Endometrial microvascular endothelial cells (primary cell): ENCODE results near the gene TNNI3K. TPM values are rescaled to one million over a fixed set of nuclear protein-coding genes. Genes with fewer than 3 reads are reported as not detected.

Experiments used
- in situ Hi-C: cut with HindIII; loops from 2 replicates; pipeline ENCODE4 v1.10.0; 2017; ENCODE audit warnings: low sequenced_read_pairs, low pct_unique_long_range_greater_than_20kb; ENCODE audit errors: inconsistent ontology term
- total RNA-seq: library from RNA; depleted of rRNA; stranded (reverse); fragments of >200 nt; gene quantifications from one replicate; pipeline ENCODE4 v1.2.3, GENCODE V29; 2015; ENCODE audit errors: inconsistent ontology term

The TNNI3K gene
- total RNA-seq, 1 donor from 2014 or later, result not detected

- in situ Hi-C loops, result no loop called here
Observed at GRCh38 chr1:74468982-74469603, 233.9 kb downstream of the TNNI3K start.

- in situ Hi-C loops, result no loop called here
Observed at GRCh38 chr1:74470251-74470650, 235.1 kb downstream of the TNNI3K start.

GRCh38 chr1:74470936-74471335, 235.7 kb downstream of the TNNI3K start:
- in situ Hi-C loops, result no loop called here

GRCh38 chr1:74471470-74471869, 236.3 kb downstream of the TNNI3K start:
- in situ Hi-C loops, result no loop called here

GRCh38 chr1:74474585-74474984, 239.4 kb downstream of the TNNI3K start:
- in situ Hi-C loops, result no loop called here

GRCh38 chr1:74478979-74479378, 243.8 kb downstream of the TNNI3K start:
- in situ Hi-C loops, result no loop called here

GRCh38 chr1:74480068-74480467, 244.9 kb downstream of the TNNI3K start:
- in situ Hi-C loops, result no loop called here

GRCh38 chr1:74481607-74482006, 246.4 kb downstream of the TNNI3K start:
- in situ Hi-C loops, result no loop called here

- in situ Hi-C loops, result no loop called here
Observed at GRCh38 chr1:74485622-74486021, 250.4 kb downstream of the TNNI3K start.

GRCh38 chr1:74486036-74486435, 250.8 kb downstream of the TNNI3K start:
- in situ Hi-C loops, result no loop called here

GRCh38 chr1:74496669-74497068, 261.5 kb downstream of the TNNI3K start:
- in situ Hi-C loops, result no loop called here

- in situ Hi-C loops, result no loop called here
Observed at GRCh38 chr1:74498901-74499300, 263.7 kb downstream of the TNNI3K start.

- in situ Hi-C loops, result no loop called here
Observed at GRCh38 chr1:74502432-74502831, 267.2 kb downstream of the TNNI3K start.

- in situ Hi-C loops, result no loop called here
Observed at GRCh38 chr1:74502858-74503257, 267.7 kb downstream of the TNNI3K start.

GRCh38 chr1:74504125-74504932, 269.1 kb downstream of the TNNI3K start:
- in situ Hi-C loops, result no loop called here

- in situ Hi-C loops, result no loop called here
Observed at GRCh38 chr1:74504933-74505512, 269.8 kb downstream of the TNNI3K start.

GRCh38 chr1:74505928-74506710, 270.9 kb downstream of the TNNI3K start:
- in situ Hi-C loops, result no loop called here

GRCh38 chr1:74508449-74508848, 273.3 kb downstream of the TNNI3K start:
- in situ Hi-C loops, result no loop called here

- in situ Hi-C loops, result no loop called here
Observed at GRCh38 chr1:74512170-74512915, 277.2 kb downstream of the TNNI3K start, which contains the start of gene LRRC53. LRRC53 (minus strand) TSS chr1:74512611; CDS start chr1:74483349, 29,262 bp downstream.
